GM18870 (cell line): ENCODE results near the gene CISD3.

Source experiments
- ATAC-seq: cut with Tn5 transposase; IDR thresholded peaks from one replicate; pipeline ENCODE4 v1.9.1; 2021; ENCODE audit warnings: moderate library complexity; ENCODE audit not compliant: unreplicated experiment

Gene CISD3

GRCh38 chr17:38742411-38743308, 12.5 kb downstream of the CISD3 start:
- ATAC-seq: no peak

- no peak for ATAC-seq
Measured at GRCh38 chr17:38743556-38744171, 13.5 kb downstream of the CISD3 start.

- no peak for ATAC-seq
Measured at GRCh38 chr17:38745545-38745944, 15.4 kb downstream of the CISD3 start.

GRCh38 chr17:38746004-38746848, 16.1 kb downstream of the CISD3 start:
- ATAC-seq: no peak

GRCh38 chr17:38746849-38747462, 16.8 kb downstream of the CISD3 start:
- no peak for ATAC-seq

GRCh38 chr17:38747463-38748148, 17.5 kb downstream of the CISD3 start:
- ATAC-seq: no peak

- ATAC-seq: no peak
Measured at GRCh38 chr17:38748149-38748891, 18.2 kb downstream of the CISD3 start, which contains the start of gene PCGF2. TSS of gene PCGF2 (minus strand) at chr17:38748336. CDS start at chr17:38740402, 7,934 bp downstream.

GRCh38 chr17:38748892-38749222, 18.7 kb downstream of the CISD3 start:
- no peak for ATAC-seq

GRCh38 chr17:38749223-38750043, 19.3 kb downstream of the CISD3 start:
- ATAC-seq: no peak

GRCh38 chr17:38750044-38750311, 19.8 kb downstream of the CISD3 start:
- ATAC-seq: no peak

- ATAC-seq: no peak
Measured at GRCh38 chr17:38750312-38751121, 20.4 kb downstream of the CISD3 start.

GRCh38 chr17:38751144-38751807, 21.1 kb downstream of the CISD3 start:
- ATAC-seq: no peak

- no peak for ATAC-seq
Measured at GRCh38 chr17:38751808-38752307, 21.7 kb downstream of the CISD3 start.

GRCh38 chr17:38752308-38753070, 22.3 kb downstream of the CISD3 start, which contains the start of gene PSMB3:
TSS of gene PSMB3 (plus strand) at chr17:38752741. CDS start at chr17:38752827, 86 bp downstream.
- peak; percentile 83 for ATAC-seq

GRCh38 chr17:38753071-38753506, 22.9 kb downstream of the CISD3 start:
- no peak for ATAC-seq

- ATAC-seq: no peak
Measured at GRCh38 chr17:38761612-38762011, 31.5 kb downstream of the CISD3 start.

- no peak for ATAC-seq
Measured at GRCh38 chr17:38762231-38762630, 32.1 kb downstream of the CISD3 start.
